ENCODE results near the gene SOD1. TPM values are rescaled to one million over a fixed set of nuclear protein-coding genes. Genes with fewer than 3 reads are reported as not detected.

The SOD1 gene
- total RNA-seq = 100 to 1,000 TPM; 226 to 295 TPM

DNA sequence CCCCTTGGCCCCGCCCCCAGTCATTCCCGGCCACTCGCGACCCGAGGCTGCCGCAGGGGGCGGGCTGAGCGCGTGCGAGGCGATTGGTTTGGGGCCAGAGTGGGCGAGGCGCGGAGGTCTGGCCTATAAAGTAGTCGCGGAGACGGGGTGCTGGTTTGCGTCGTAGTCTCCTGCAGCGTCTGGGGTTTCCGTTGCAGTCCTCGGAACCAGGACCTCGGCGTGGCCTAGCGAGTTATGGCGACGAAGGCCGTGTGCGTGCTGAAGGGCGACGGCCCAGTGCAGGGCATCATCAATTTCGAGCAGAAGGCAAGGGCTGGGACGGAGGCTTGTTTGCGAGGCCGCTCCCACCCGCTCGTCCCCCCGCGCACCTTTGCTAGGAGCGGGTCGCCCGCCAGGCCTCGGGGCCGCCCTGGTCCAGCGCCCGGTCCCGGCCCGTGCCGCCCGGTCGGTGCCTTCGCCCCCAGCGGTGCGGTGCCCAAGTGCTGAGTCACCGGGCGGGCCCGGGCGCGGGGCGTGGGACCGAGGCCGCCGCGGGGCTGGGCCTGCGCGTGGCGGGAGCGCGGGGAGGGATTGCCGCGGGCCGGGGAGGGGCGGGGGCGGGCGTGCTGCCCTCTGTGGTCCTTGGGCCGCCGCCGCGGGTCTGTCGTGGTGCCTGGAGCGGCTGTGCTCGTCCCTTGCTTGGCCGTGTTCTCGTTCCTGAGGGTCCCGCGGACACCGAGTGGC is at the start of gene SOD1:
Gene SOD1, plus strand, starts transcription at position 158 of the 723 bp plus-strand sequence. Its CDS starts 77 bp downstream, at position 235.

Small RNA genes within 50 kb of the gene (small RNA-seq; reads per million reads assigned to genes)
- gene RF01241 = 0 to 0.04 reads per million in 2 donors

Other genes with a start within 250 kb of the SOD1 start
- gene SCAF4, start 72.4 kb downstream of the SOD1 start, total RNA-seq = 10 to 100 TPM in 1 of 2 donors, 1 to 10 TPM in 1; 8.6 to 13.3 TPM
- gene HUNK, start 213.3 kb downstream of the SOD1 start, total RNA-seq = under 1 TPM; under 0.01 to 0.33 TPM

Measured in melanocyte of skin (primary cell).